Activated CD8-positive, alpha-beta memory T cell treated with anti-CD3 and anti-CD28 coated beads, Interleukin-2, amount 50 U/mL, for 4 hours (primary cell): ENCODE data around the gene CD58.
"Not testable (repeated sequence)": the region's sequence is repeated elsewhere in the genome, so short reads cannot be mapped to it uniquely, and the experiment has no call there.

Experiments used
- DNase-seq: peaks from one replicate; pipeline ENCODE4 v3.0.0-alpha.2; 2020

The CD58 gene, protein sequence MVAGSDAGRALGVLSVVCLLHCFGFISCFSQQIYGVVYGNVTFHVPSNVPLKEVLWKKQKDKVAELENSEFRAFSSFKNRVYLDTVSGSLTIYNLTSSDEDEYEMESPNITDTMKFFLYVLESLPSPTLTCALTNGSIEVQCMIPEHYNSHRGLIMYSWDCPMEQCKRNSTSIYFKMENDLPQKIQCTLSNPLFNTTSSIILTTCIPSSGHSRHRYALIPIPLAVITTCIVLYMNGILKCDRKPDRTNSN

DNA sequence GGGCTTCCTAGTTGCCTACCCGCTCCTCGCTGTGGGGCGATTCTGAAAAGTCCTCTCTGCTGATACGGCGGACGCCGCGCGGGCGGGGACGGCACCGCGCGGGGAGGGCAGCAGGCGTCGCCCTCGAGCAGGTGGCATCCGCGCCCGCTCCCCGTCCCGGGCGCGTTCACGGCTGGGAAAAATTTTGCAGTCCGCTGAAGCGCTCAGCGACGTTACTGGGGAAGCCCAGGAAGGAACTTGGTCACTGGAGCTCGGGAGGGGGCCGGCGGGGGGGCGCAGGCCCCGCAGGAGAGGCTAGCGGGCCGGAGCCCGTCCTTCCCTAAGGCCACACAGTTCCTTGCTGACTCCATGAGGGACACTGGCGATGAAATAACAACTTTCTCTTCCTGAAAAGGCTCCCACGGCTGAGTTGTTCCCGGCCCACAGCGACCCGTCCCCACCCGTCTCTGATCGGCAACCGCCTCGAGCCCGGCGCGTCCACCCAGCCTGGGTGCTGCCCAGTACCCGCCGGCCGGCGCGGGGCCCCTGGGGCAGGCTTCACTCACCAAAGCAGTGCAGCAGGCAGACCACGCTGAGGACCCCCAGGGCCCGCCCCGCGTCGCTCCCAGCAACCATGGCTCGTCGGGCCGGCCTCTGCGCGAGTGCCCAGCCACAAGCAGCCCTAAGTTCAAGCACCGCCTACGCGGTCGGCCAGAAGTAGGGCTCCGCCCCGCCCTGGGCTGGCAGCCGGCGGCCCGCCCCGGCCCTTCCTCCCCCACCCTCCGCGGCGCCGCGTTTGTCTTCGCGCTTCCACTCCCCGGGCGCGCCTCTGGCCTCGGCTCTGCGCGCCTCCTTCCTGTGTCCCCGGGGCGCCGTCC lies at the start of gene CD58:
TSS of gene CD58 (minus strand) at position 669 of the 857 bp plus-strand sequence. CDS start at position 615, 54 bp downstream.
- peak; percentile 81 for DNase-seq

DNA sequence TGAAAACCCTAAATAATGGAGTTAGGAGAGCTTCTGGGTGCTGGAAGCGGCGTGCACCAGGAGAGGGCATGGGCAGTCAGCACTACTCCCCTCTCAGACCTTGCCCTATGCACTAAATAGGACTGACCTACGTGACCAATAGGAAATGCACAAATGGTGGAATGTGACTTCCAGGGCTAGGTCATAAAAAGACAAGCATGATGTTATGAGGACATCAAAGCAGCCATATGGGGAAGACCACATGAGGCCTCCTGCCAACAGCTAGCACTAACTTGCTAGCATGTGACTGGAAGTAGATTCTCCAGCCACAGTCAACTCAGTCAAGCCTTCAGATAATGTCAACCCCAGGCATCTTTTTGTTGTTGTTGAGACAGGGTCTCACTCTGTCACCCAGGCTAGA lies 49.6 kb upstream of the CD58 start:
- not testable (repeated sequence) for DNase-seq

GRCh38 chr1:116619106-116619505 lies 48.3 kb upstream of the CD58 start:
- not testable (repeated sequence) for DNase-seq

DNA sequence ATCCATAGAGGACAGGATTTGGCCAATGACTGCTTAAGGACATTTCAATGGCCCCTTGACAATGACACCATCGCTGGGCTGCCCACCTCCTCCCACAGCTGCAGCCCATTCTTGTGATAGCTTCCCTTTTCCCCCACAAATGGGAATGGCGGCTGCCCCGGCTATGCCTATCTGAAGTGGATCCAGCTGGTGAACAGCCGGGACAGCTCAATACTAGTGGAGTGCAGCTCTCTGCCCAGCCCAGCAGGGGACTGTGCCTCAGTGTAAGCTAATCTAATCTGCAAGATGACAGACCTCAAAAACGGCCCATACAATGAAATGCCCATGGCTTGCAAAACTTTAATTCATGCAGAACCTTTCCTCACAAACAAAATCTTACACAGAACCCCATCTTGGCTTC lies 47.0 kb upstream of the CD58 start:
- not testable (repeated sequence) for DNase-seq

DNA sequence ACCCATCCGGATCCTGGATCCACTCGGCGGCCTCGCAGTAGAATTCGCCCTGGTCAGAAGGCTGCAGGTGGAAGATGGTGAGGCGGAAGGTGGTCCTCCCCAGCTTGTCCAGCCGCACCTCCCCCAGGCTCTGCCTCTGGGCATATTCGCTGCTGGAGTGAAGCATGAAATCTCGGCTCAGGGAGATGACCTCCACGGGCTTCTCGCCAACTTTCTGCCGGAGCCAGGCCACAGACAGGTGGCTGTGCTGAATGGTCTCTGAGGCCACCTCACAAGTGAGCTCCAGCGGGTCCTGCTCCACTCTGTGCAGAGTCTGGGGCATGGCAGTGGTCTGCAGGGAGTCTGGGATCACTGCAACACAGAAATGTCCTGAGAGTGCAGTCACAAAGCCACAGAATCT lies 43.0 kb upstream of the CD58 start:
- not testable (repeated sequence) for DNase-seq

DNA sequence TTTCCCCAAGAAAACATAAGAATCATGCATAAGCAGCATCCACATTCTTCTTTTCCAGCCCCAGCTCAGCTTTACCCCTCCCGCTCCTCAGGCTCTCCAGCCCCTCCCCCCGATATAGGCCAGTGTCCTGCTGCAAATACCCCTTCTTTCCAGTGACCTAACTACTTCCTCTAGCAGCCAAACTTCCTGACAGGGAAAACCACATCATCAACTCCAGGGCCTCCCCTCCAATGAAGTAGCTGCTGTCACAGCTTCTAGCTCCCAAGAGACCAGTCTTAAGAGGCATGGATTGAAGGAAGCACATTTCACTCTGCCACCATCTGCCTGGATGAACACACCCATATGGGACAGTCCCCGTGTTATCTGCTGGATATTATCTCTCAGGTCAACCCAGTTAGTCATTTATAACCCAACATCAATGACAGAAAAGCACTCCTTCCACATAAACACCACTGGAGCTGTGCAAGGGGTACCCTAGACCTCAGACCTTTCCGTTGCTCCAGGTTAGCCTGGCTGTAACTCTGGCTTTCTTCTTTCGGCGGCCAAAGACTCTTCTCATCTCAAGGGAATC lies 39.1 kb upstream of the CD58 start:
- not testable (repeated sequence) for DNase-seq

- not testable (repeated sequence) for DNase-seq
These were observed 38.0 kb upstream of the CD58 start for GRCh38 chr1:116608841-116609240.

DNA sequence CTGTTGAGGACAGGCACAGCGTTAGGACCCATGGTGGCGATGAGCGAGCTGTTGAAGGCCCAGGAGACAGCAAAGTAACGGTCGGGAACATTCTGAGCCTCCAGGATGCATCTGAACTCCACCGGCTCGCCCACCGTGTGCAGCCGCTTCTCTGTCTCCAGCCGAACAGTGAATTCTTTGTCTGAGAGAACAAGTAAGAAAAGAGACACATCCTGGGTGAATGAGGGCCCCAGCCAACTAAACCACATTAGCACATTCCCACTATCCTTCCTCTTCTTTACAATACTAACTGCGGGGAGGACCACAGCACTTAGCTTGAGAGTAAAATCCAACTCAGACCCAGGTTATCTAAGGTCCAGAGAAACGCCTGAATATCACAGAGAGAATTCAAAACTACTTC lies 37.3 kb upstream of the CD58 start:
- DNase-seq = not testable (repeated sequence)

GRCh38 chr1:116607463-116607862 lies 36.6 kb upstream of the CD58 start:
- DNase-seq = not testable (repeated sequence)

- DNase-seq = not testable (repeated sequence)
These were observed 35.2 kb upstream of the CD58 start for GRCh38 chr1:116606067-116606466.

DNA sequence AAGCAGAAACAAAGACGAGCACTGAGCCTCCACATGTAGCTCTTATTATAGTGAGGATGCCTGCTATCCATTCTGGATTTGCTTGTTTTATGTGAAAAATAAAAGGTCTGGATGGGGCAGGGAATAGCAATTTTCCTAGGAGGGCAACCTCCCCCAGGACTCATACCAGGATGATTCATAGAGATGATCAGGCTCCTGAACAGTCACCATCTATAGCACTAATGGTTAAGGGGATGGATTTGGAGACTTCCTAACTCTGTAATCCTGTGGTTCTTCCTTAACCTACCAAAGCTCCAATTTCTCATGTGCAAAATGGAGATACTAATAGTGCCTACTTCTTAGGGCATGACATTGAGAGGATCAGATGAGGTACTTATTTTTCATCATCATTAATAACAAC lies 34.5 kb upstream of the CD58 start:
- no peak for DNase-seq

GRCh38 chr1:116604408-116604807 lies 33.6 kb upstream of the CD58 start:
- DNase-seq = not testable (repeated sequence)

- not testable (repeated sequence) for DNase-seq
These were observed 32.8 kb upstream of the CD58 start for GRCh38 chr1:116603646-116604045.

DNA sequence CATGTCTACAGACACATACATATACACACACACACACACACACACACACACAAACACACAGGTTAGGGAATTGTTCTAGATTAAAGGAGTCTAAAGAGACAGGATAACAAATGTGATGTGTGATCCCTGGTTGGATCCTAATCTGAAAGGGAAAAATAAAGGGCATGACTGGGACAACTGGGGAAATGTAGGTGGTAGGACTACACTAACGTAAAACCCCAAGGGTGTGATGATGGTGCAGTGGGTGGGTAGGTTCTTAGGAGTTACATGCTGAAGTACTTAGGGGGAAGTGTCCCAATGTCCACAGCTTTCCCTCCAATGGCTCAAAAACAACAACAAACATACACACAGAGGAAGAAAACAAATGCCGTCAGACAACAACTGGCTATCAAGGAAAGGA lies 28.5 kb upstream of the CD58 start:
- DNase-seq = not testable (repeated sequence)

GRCh38 chr1:116598420-116599036 lies 27.7 kb upstream of the CD58 start:
- not testable (repeated sequence) for DNase-seq

GRCh38 chr1:116597388-116597787 lies 26.6 kb upstream of the CD58 start:
- DNase-seq = not testable (repeated sequence)

GRCh38 chr1:116596742-116597307 lies 26.0 kb upstream of the CD58 start:
- DNase-seq = not testable (repeated sequence)

- peak; percentile 37 for DNase-seq
These were observed 25.3 kb upstream of the CD58 start for GRCh38 chr1:116595946-116596741.

GRCh38 chr1:116595065-116595840 lies 24.4 kb upstream of the CD58 start:
- not testable (repeated sequence) for DNase-seq

- DNase-seq = not testable (repeated sequence)
These were observed 23.2 kb upstream of the CD58 start for GRCh38 chr1:116593977-116594376.

DNA sequence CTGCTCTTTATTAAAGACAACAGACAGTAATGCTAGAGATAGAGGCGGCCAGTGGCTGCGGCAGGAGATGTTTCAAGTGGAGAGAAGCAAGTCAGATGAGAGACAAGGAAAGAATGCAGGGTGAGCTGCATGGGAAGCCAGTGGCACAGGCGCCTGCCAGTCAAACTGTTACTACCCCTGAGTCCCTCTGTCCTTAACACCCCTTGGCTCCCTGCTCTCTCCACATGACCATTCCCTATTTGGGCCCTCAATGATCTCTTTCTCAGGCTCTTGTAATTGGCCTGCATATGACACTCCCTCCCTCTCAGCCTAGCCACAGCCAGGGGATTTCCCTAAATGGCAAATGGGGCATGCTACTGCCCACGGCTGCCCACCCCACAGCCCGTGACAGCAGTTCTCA lies 22.6 kb upstream of the CD58 start:
- not testable (repeated sequence) for DNase-seq
